GM18873 (cell line): ENCODE results near the gene PAX5.

Experiments used
- ATAC-seq: cut with Tn5 transposase; IDR thresholded peaks from one replicate; pipeline ENCODE4 v1.9.1; 2021; ENCODE audit warnings: mild to moderate bottlenecking, moderate library complexity, moderate number of reproducible peaks; ENCODE audit not compliant: unreplicated experiment, low FRiP score

PAX5 gene

GRCh38 chr9:36906492-36906891, 127.6 kb downstream of the PAX5 start:
- no peak for ATAC-seq

DNA sequence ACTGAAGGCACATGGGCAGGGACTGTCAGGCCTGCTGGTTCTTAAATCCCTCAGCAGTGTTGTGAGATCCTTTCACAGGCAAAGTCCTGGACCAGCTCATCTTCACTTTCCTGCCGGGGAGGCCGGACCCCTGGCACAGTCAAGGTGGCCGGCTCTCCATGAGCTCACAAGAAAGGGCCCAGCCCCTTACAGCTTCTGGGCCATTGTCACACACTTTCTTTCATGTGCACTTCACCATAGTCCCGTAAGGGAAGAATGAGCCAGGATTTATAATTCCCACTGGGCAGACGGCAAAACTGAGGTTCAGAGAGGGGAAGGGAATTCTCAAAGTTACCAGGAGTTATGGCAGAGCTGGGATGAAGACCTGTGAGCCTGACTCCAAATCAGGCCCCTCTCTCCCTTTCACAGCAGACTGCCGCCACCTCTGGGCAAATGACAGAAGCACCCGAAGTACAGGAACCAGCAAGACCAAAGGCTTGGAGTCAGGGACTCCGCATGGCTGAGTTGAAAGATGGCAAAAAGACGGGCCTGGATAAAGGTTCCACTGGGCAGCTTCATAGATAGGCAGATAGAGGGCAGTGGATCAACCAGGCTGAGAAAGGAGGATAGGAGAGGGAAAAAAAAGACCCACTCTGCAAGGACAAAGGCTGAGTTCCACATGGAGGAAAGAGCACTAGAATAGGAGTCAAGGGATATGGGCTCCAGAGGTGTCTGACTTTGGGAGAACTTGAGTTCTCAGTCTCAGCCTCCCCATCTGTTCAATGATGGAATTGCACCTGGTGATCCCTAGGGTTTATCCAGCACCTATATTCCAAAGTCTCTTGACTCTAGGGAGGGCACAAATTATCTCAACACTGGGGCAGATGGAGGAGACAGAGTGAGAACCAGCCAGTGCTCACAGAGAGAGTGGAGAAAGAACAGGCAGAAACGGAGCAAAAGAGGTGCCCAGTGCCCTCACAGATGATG, 128.7 kb downstream of the PAX5 start:
- no peak for ATAC-seq

GRCh38 chr9:36903541-36904435, 130.3 kb downstream of the PAX5 start:
- ATAC-seq, result no peak

DNA sequence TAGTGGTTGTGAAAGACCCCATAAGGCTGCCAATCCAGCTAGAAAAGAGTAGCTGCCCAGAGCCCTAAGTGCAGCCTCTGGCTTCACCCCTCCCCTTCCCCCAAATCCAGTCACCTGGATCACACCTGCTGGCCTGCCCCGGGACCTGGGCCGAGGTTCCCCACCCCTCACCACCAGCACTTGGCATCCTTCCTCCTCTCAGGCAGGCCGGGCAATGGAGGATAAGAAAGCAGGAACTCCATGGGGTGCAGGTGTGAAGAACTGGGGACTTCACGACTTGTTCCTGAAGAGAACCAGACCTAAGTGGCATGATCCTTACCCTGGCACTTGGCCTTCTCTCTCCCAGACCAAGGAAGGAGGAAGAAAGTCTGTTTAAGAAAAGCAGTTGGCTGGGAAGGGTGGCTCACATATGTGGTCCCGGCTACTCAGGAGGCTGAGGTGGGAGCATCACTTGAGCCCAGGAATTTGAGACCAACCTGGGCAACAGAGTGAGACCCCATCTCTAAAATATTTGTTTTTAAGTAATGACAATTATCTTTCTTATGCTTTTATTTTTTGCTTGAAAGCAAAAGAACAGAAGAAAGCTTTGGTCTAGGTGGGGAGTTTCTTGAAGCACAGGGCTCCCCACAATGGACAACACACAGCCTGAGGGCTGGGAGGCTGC, 131.1 kb downstream of the PAX5 start:
- ATAC-seq, result no peak

DNA sequence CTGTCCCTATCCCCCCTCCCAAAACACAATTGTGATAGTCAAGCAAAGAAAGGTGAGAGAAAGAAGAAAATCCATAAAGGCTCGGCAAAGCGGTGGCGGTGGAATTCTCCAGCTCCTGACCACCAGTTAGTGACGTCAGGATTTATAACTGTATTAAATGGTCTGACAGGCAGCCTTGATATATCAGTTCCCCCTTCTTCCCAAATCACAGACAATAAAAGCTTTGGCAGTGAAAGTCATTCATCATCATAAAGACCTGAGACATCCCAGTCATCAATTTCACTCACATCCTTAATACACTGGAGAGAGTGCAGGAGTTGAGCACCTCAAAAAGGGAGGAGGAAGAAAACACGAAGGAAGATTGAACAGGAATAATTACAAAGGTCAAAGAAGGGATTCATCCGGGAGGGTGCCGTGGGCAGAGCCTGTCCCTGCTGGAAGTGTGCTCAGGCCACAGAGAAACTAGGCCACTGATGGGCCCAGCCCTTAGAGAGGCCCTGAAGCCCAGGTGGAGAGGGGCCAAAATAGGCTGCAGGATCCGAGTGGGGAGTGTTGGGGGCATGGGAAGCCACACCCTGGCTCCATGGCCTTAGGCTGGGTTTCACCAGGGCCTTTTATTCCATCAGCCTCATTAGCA, 131.9 kb downstream of the PAX5 start:
- no peak for ATAC-seq

GRCh38 chr9:36901528-36901927, 132.5 kb downstream of the PAX5 start:
- ATAC-seq, result no peak

GRCh38 chr9:36900856-36901220, 133.2 kb downstream of the PAX5 start:
- ATAC-seq, result no peak

DNA sequence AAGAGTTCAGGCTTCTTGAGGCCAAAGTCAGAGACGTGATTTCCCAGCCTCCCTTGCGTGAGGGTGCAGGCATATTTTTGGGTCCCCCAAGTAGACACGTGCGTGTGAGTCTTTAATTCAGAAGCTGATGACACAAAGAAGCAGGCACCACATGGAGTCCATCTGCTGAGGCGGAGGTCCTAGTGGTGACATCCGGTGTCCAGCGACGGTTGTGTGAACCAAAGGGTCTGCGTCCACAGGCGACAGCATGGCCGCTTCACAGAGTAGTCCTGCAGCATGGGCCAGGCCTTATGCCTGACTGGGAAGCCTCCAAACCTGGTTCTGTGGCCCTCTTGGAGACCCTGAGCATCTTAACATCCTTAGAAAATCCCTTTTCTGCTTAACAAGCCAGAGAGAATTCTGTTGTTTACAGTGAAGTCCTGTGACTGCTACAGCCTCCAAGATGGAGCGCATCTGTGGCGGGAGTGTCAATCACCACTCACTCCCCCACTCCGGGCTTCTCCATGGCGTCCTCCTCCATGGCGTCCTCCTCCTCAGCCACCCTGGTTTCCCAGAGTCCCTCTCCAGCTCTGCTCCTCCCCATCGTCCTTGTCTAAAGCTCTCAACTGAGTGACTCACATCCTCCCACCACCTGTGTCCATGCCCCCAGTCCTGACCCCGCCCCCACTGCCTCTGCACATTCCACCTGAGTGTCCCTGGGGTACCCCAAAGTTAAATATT, 133.8 kb downstream of the PAX5 start:
- ATAC-seq, result no peak

DNA sequence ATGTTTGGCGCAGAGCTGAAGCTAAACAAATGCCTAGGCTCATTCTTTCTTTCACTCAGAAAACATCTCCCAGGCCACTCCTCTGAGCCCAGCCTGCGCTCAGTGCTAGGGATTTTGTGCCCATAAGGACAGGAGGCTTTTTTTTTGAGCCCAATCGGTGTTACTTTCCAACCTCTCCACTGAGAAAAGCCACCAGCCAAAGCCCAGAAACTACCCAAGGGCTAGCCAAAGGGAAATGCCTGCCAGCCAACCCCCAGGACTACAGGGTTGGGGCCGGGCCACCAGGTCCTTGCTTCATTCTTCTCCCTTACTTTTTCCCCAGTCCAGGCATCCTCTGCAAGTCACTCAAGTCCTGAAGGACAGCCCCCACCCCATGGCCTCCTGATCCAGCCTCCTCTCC, 134.7 kb downstream of the PAX5 start:
- ATAC-seq, result no peak

DNA sequence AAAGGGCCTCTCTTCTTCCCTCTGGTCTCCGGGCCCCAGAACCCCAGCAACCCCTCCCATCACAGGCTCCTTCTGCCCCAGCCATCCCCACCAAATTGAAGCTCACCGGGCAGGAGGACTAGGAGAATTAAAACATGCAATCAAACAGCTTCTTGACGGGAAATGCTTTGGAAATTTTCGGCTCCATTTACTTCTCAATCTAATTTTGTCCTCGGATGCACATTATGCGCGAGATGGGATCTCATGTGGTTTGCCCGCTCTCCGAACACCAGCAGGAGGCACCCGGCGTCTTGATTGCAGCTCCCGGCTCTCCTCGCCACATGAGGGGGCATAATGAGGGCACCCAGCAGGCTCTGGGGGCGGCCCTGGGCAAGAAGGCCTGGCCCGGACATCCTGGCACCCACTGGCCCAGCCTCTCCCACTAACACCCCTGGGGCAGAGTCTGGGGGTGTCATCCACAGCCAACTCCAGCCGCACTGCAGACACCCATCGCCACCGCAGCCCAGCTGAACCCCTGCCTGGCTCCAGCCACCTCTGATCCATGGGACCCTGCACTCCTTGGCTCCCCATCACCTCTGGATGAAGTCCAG, 135.5 kb downstream of the PAX5 start:
- no peak for ATAC-seq

GRCh38 chr9:36897478-36897877, 136.6 kb downstream of the PAX5 start:
- ATAC-seq, result no peak

GRCh38 chr9:36897019-36897418, 137.0 kb downstream of the PAX5 start:
- no peak for ATAC-seq

DNA sequence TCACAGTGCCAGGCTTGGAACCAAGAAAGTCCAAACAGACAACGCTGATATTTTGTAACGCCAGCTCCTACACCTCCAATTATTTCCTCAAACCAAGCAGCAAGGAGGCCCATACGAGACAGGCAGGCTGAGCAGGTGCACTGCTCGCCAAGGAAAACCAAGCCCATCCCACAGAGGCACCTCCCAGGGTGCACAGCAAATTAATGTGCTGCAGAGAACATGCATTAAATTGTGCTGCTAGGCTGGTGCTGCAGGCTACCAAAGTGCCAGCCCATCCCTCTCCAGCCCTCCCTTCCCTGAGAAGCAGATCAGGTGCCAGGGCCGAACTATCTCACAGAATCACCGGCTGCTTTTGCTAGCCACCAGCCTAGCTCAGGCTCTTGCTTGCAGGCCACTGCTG, 137.8 kb downstream of the PAX5 start:
- ATAC-seq, result no peak

DNA sequence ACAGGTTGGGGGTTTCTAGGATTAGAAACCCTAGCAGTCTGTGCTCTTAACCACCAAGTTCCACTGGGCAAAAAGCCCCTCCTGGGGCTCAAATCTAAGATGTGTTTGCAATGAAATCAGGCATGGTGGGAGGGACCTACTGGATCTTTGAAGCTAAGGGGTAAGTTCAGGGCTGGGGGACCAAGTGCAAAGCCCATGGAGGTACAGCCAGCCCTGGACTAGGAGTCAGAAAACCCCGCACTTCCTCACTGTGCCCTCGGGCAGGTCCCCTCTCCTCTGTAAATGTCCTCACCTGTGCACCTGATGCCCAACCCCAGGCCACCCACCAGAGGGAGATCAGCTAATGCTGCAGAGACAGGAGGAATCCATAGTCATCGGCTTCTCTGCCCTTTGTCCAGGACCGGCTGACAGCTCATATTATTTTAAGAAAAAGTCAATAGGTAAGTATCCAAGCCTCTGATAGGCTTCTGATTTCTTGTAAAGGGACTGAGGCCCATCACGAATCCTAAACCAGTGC, 138.3 kb downstream of the PAX5 start:
- ATAC-seq, result no peak

GRCh38 chr9:36894695-36895310, 139.3 kb downstream of the PAX5 start:
- ATAC-seq, result no peak

DNA sequence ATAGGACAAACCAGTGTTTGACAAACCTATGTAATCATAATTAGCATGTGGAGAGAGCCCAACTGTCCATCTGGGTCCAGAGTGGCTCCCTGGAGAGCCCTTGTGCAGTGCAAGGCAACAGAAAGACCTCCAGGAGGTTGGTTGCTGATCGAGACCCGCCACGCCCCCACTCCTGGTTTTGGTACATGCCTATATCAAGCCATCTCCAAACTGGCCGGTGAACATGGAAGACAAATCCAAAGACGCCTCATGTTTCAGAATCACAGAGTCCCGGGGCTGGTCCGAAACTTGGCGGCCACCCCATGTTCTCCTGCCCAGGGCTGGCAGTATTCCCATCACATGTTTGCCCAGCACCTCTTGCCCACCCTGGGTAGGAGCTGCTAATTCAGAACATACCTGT, 140.2 kb downstream of the PAX5 start:
- ATAC-seq, result no peak

GRCh38 chr9:36893184-36893583, 140.9 kb downstream of the PAX5 start:
- no peak for ATAC-seq

- no peak for ATAC-seq
Measured at GRCh38 chr9:36892279-36892678, 141.8 kb downstream of the PAX5 start.

GRCh38 chr9:36891341-36891811, 142.7 kb downstream of the PAX5 start:
- ATAC-seq, result no peak
